NOMO-1 treated with DMSO at 0.1 percent for 48 hours (cell line): ENCODE data around the gene MICALL2.

Experiments used
- DNase-seq: peaks from one replicate; lab custom pipeline; 2025; ENCODE audit not compliant: unreplicated experiment; lab: John Stamatoyannopoulos, UW

The MICALL2 gene

DNA sequence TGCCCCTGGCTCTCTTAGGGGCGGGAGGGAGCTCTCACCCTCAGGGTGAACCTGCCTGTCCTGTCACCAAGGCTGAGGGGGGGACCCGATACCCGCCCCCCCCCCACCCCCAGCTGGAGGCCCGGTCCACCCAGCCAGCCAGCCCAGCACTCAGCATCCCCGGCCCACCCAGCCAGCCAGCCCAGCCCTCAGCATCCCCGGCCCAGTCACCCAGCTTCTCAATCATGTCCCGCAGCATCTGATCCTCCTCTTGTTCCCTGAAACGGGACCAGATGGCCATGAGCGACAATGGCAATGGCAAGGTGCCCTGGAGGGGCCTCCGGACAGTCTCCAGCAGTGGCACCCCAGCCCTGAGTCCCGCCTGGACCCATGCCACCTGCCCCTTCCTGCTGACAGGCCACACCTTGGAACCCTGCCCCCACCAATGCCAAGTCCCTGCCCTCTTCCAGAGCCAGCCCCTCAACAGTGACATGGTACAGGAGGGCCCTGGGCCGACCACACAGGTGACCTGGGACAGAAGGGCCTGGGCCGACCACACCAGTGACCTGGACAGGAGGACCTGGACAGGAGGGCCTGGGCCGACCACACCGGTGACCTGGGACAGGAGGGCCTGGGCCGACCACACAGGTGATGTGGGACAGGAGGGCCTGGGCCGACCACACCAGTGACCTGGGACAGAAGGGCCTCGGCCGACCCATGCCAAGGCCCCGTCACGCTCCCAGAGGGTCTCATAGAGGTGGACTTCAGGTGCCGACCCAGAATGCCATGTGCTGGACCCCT, 24.2 kb downstream of the MICALL2 start:
- no peak for DNase-seq

DNA sequence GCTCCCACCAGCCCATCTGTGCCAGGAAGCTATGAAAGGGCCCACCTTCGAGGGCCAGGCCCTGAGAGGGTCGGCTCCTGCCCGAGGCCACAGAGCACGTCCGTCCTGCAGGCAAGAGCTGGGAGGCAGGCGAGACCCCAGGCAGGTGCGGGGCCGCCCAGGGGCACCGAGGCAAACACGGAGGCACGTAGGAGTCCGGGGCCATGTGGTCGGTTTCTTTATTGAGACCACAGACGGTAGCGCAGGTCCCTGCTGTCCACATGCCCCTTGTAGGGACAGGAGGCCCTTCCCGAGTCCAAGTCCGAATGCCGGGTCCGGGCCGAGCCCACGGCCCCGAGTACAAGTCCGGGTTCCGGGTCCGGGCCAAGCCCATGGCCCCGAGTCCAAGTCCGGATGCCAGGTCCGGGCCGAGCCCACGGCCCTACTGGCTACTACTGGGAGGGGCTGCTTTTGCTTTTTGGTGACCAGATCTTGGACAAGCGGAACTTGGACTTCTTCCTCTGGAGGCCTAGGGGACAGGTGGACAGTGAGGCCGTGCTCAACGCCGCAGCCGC, 25.0 kb downstream of the MICALL2 start:
- DNase-seq: no peak

DNA sequence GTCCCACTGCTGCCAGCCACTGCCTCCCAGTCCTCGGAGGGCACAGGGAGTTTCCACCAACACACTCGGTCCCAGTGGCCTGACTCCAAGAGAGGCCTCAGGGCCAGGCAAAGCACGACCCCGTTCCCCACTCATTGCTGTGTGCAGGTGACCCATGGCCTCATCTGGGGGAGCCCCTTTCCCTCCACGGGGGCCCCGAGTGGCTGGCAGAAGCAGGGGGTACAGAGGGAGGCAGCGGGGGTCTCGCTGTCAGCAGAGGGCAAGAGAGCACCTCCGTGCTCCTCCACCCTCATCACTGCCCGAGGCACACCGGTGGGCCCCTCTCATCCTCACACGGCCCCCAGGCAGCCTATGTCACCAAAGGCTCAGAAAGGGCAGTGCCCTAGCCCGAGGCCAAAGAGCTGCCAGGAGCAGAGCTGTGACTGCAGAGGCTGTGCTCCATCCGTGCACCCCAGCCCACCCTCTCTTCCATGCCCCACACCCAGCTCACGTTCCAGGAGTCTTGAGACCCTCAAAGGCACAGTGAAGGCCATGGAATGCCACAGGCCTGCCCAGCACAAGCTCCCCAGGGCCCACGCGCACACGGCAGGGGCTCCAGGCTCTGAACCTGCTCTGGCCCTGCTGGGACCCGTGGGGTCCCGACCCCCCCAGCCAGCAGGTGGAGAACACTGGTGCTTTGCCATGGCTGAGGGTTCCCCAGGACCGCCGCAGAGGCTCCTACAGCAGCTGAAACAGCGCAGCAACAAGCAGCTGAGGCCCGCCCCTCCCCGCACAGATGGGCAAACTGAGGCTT, 25.9 kb downstream of the MICALL2 start:
- no peak for DNase-seq

DNA sequence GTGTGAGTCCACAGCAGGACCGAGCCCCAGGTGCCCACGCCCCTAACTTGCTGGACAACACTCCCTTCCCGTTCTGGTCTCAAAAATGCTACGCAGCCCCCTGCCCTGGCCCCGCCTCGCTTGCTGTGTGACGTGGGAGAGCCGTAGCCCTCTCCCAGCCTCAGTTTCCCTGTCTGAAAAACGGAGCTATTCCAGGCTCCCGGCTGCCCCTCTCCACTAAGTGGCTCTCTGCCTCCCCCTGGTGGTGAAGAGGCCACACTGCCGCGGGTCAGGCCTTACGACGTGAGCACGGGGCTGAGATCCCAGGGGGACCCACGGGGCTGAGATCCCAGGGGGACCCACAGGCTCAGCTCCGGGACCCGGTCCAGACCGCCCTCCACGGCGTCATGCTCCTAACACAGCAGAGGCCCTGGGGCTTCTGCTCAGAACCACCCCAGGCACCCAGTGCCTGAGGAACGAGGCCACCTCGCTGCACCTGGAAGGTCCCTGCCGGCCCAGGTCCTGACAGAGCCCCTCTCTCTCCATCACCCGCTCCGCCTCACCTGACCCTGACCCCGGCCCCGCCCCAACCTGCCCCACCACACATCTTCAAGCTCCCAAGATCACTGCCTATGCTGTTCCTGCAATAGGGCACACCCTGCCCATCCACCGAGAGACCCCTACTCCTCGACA, 26.7 kb downstream of the MICALL2 start:
- DNase-seq: peak; percentile 33

DNA sequence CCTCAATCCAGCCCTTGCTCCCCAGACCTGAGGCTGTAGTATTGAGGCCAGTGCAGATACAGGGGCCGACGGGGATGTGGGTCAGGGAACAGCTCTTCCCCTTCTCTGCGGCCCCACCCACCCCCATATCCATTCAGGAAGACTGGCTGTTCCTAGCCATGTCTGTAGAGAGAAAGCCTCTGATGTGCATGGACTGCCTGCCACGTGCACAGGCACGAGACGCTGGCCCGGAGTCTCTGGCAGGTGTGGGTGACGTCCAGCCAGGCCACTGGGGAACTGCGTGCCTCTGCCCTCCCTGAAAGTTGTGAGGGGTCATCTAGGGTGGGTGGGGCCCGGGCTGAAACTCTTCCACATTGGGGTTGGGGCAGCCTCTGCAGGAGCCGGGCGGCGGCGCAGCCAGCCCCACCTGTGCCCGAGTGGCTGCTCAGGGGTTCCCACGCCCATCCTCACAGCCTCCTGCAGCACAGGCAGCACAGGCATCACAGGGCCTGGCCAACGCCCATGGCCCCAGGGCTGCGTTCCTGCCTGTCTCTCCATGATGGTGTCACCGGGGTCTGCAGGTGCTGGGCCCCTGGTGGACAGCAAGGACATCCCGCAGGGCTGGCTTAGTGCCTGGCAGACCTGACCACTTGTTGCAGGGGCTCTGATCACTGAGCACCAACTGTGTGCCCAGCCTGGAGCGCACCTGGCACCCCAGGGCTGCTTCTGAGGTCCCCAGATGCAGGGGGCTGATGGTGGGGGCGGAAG, 27.5 kb downstream of the MICALL2 start:
- DNase-seq: no peak

DNA sequence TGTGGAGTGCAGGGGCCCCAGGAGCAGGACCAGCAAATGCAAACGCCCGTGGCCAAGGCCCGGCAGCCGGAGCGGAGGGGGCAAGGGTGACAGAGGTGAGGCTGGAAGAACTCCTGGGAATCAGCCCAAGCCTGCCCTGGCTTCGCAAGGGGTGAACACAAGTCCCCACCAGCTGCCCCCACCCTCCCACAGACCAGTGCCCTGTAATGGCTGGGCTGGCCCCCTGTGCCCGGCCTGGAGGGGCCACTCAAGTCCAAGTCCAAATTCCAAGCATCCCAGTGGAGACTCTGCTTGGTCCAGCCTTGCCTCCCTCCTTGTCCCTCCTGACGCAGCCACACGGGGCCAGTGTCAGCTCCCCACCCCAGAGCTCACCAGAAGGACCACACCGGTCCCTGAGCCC, 28.0 kb downstream of the MICALL2 start:
- no peak for DNase-seq

DNA sequence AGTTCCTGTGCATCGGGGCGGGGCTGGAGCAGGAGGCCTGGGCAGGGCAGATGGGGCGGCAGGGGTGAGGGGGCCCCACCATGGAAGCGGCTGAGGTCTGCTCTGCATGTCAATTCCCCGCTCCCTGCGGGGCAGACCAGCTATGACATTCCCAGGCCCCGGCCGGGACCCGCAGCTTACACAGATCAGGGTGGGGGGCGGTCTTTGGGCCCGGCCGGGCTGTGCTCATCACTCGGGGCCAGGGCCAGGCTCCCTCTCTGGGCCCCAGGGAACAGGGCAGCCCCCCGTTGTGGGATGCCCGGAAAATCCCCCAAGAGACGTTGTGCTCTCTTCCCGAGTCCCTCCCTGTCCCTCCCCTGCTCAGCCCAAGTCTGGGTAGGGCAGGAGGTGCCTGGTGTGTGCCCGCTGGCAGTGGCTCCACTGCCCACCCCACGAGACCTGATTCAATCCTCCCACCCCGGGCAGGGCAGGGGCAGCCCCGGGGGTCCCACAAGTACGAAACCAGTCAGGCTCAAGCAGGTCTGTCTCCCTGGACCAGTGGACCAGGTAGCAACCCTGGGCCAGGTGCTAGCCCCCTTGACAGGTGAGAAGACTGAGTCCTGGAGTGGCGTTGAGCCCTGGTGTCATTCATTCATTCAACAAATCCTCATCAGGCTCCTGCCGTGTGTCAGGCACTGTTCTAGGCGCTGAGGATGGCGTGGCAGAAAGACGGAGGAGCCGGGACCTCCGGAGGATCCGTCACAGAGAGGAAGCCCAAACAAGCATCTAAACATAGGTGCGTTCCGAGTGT, 29.0 kb downstream of the MICALL2 start:
- DNase-seq: no peak

DNA sequence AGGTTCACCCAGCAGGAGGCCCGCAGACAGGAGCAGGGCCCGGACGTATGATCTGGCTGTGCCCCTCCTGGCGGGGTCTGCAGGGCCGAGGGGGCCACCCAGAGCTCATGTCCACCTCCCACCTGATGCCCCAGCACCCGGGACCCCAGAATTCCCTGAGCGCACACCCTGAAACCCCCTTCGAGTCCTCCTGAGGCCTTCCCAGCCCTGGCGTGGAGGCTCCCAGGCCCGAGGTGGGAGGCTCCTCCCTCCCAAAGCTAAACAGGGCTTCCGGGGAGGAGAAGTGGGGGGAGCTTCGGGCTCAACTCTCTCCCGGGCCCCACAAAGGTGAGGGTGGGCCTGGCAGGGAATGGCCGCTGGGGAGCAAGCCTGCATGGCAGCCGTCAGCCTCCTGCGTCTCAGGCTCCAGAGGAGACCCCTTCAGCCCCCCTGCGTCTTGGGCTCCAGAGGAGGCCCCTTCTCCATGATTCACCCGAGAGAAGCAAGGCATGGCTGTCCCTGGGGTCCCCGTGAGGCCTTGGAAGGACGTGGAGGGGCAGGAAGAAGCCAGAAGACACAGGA, 30.2 kb downstream of the MICALL2 start:
- no peak for DNase-seq

DNA sequence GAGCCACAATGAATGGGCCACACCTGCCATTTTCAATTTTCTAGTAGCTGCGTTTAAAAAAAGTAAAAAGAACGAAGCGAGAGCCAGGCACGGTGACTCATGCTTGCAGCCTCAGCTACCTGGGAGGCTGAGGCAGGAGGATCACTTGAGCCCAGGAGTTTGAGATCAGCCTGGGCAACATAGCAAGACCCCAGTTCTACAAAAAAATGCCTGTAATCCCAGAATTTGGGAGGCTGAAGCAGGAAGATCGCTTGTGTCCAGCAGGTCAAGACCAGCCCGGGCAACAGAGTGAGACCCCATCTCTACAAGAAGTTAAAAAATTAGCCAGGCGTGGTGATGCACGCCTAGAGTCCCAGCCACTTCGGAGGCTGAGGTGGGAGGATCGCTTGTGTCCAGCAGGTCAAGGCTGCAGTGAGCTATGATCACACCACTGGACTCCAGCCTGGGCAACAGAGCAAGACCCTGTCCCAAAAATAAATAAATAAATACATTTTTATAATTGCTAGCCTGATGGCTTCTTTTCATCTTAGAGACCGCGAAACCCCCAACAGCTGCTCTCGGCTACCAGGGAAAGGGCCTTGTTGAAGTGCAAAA, 32.1 kb downstream of the MICALL2 start:
- no peak for DNase-seq

DNA sequence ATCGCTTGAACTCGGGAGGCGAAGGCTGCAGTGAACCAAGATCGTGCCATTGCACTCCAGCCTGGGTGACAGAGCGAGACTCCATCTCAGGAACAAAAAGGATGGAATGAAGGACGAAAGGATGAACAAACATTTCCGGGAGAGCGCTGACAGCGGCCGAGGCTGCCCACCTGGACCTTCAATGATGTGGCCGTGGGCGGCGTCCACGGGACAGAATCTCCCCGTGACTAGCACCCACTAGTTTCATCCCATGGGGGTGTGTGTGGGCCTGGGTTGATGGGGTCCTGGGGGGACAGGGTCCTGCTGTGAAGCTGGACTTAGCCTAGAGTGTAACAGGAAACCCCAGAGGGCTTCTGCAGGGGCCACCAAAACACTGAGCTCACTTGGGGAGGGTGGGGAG, 32.8 kb downstream of the MICALL2 start:
- DNase-seq: no peak

DNA sequence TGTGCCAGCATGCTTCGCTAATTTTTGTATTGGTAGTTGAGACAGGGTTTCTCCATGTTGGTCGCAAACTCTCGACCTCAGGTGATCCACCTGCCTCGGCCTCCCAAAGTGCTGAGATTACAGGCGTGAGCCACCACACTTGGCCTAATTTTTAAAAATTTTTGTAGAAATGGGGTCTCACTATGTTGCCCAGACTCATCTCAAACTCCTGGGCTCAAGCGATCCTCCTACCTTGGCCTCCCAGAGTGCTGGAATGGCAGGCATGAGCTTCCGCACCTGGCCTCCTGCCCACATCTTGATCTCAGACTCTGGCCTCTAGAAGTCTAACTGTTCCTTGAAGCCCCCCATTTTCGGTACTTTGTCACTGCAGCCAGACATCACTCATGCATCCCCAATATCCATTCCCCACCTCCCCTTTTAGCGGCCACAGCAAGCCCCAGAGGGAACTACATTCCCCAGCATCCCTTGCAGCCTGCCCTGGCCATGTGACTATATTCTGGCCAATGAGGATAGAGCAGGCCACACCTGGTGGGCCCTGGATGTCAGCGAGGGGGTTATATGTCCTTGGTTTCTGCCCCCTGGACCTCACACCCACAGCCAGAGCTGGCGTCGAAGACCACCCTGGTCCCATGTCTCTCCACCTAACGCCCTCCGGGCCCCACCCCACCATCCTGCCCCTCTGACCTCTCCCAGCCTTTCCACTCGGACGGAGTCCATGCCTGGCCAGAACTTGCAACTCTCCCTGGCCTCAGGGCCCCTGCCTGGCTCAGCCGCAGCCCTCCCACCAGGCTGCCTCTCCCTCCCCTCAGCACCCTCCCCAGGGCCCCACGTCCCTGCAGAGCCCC, 33.8 kb downstream of the MICALL2 start:
- no peak for DNase-seq

DNA sequence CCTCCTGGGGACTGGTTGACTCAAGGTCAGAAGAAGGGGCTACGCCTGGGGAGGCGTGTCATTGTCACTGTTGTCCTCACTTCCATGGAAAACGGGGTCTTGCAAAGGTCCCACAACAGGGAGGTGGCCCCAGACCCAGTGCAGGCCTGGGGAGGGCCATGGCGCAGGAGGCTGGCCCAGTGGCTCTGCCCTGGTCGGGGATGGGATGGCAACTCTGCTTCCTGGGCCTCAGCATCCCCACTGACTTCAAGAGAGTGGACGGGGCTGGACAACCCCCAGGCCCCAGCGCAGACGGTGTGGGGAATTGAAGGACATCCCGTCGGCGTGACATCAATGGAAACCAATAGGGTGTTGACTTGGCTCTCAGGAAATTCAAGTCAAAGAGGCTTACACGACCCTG, 35.2 kb downstream of the MICALL2 start:
- no peak for DNase-seq

DNA sequence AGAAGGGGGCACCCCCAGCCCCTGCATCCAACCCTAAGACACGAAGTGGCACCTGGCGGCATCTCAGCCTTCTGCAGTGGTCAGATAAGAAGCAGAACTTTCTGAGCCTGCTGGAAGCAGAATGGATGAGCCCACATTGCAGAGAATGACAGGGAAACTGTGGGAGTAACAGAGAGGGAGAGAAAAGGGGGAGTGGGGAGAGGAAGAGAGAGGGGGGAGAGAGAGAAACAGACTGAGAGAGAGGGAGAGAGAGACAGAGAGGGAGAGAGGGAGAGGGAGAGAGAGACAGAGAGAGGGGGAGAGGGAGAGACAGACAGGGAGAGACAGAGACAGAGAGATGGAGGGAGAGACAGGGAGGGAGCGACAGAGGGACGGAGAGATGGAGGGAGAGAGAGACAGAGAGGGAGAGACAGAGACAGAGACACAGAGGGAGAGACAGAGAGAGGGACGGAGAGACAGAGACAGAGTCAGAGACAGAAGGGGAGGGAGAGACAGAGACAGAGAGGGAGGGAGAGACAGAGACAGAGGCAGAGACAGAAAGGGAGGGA, 35.9 kb downstream of the MICALL2 start:
- DNase-seq: no peak

DNA sequence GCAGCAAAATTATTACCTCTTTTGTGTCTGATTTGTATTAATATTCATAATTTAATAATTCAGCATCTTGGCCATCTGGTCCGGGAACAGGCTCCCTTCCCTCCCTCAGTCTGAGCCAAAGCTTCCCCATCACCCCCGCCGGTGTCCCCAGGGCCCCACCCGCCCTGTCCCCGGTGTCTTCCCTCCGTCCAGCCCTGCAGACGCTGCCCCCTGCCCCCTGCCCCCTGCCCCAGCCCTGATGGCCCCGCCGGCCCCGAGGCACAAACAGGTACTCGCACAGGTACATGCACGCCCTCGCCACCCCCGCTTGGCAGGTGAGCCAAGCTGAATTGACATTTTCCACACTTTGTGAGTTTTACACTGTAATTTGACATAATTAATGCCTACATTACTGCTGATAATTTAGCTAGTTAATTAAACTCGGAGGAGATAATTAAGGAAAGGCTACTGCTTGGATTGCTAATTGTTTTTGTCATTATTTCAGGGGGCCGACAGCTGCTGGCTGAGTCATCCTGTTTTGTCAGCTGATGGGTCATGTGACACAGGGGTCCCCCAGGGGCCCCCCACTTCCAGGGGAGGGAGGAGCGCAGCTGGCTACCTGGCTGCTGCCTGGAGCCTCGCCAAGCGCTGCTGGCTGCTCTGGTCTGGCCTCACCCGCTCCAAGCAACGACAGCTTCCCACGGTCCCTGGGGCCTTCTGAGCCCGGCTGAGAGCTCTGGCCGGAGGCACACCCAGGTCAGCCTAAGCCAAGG, 36.6 kb downstream of the MICALL2 start:
- no peak for DNase-seq

DNA sequence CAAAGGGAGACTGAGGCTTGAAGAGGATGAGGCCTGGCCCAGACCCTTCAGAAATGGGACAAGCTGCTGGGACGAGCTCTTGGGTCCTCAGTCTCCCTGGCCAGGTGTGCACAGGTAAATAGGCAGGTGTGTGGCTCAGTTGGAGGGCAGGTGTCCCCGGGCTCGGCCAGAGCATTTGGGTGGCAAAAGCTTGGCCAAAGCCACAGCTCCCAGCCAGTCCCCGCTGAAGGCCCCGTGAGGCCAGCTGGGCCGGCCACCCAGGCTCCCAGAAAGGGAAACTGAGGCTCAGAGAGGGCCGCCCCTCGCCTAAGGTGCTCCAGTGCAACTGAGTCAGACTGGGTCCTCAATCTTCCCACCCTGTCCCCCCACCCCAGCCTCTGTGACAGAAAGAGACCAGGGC, 37.3 kb downstream of the MICALL2 start:
- DNase-seq: no peak

DNA sequence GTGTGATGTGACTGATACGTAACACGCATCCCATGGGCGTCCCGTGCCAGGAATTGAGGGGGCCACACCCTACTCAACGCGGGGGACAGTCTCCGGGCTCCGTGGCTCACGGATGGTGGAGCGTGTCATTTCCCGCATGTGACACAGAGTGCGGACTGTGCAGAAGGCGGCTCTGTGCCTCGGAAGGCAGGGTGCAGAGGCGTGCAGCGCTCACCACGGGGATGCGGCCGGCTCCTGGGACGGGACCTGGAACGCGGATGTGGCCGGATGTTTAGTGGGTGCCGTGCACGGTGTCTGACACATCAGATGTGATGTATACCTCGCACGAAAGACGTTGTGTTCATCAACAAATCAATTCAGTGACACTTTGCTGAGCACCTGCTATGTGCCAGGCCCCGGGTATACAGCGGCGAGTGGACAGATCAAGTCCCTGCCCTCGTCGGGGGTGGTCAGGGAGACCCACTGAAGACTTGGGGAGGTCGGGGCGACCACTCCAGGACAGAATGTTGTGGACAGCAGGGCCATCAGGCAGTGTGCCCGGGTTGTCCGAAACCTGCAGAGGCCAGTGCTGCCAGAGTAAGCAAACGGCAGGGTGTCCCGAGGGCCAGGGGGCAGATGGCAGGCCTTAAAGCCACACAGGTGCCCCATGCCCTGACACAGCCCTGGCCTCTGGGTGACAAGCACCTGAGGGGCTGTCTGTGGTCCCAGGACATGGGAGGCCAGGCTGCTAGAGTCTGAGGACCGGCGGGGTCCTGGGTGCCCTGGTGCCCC, 38.1 kb downstream of the MICALL2 start:
- DNase-seq: no peak

DNA sequence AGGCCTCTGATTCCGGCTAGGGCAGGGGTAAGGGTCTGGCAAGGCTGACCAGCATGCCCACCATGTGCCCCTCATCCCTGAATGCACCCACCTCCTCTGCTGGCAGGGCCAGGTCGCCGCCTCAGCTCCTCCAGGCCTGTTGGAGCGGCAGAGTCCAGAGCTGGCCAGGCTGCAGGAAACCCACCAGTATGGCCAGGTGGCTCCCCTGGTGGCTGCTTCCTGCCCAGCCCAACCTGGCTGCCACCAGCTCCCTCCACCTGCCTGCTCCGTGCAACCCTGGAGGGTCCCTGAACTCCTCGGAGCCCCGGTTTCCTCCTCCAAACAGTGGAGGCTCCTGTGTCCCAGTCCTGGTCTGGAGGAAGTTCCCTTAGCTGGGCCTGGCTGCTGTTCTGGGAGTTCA, 39.6 kb downstream of the MICALL2 start:
- DNase-seq: no peak
